HL-60 (cell line): ENCODE data around the gene FGF12.

Experiments
- CTCF ChIP-seq: IDR thresholded peaks from one replicate; pipeline ENCODE4 v1.5.1; 2011; ENCODE audit warnings: low read length, control low read depth, inconsistent platforms; ENCODE audit not compliant: insufficient read depth
- GABPA ChIP-seq: IDR thresholded peaks from 2 replicates; pipeline ENCODE4 v1.6.1; 2012; ENCODE audit warnings: low read depth
- POLR2AphosphoS5 ChIP-seq: IDR thresholded peaks from 2 replicates; pipeline ENCODE4 v1.6.1; 2012; ENCODE audit warnings: low read depth

GRCh38 chr3:192700885-192701284 lies 26.5 kb downstream of the FGF12 start:
- no peak for TF ChIP-seq CTCF
- no peak for TF ChIP-seq POLR2AphosphoS5
- no peak for TF ChIP-seq GABPA
